ENCODE measurements around the gene DOCK2.

The DOCK2 gene

DNA sequence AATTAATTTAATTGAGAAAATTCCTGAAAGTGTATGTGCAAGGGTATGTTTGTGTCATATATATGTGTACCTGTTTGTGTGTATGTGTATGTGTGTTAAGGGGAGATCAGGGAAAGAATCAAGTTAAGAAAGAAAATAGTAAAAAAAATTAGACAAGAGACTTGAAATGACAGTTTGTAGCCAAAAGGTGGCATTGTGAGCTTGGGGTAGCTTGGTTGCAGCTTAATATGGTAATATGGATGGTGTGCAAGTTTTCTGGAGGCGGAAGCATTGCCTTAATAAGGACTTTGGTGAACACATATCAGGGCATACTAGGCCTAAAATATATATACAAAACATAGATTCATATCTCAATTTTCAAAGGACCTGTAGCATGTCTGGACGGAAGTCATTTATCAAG, 213.3 kb downstream of the DOCK2 start:
- in situ Hi-C loops (cut with MboI; ENCODE audit: low sequenced_read_pairs), result no loop called here

DNA sequence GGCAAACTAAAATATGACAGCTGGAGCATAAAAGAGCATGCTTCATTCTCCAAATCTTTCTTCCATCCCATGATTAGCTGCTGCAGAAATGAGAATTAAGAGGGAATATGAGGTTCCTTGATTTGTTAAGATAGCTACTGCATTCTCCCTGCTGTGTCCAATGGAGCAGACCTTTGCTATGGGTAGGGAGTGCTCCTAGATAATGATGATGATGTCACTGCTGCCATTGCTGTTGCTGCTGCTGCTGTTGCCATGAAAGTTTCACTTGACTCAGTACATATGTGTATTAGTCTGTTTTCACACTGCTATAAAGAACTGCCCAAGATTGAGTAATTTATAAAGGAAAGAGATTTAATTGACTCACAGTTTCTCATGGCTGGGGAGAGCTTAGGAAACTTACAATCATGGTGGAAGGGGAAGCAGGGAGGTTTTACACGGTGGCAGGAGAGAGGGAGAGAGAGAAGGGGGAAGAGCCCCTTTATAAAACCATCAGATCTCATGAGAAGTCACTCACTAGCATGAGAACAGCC, 214.3 kb downstream of the DOCK2 start:
- in situ Hi-C loops (cut with MboI; ENCODE audit: low sequenced_read_pairs), result no loop called here

DNA sequence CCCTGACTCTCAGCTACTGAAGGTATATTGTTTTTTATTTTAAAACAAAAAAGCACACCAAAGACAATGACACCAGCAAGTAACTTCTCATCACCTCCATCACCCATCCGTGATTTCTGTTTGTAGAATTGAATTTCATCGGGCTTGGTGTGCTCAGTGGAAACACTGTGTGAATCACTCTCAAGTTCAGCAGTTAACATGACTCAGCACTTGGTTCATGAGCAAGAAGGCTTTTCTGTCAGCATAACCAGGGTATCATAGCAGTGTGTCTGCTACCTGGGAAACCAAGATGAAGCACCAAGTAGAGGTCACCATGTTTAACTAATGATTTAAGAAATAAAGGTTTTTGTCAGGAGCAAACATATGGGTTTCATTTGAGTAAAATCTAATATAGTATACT, 219.5 kb downstream of the DOCK2 start:
- in situ Hi-C loops (cut with MboI; ENCODE audit: low sequenced_read_pairs), result no loop called here

DNA sequence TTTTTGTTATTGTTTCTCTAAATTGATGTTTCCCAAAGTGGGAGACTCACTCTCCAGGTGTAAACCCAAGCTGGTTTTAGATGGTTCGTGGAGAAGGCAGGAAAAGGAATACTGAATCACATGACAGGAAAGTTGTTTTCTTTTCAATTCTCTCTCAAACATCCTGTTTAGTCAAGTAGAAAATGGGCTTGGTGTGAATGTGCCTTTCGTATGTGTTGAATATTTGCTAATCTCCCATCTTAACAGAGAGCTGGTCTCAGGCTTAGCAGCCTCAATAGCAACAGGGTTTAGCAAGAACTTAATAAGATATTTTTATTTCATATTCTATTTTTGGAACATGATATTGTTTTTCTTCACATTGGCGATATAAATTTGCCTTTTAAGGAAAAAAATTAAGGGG, 223.5 kb downstream of the DOCK2 start:
- in situ Hi-C loops (cut with MboI; ENCODE audit: low sequenced_read_pairs), result no loop called here

DNA sequence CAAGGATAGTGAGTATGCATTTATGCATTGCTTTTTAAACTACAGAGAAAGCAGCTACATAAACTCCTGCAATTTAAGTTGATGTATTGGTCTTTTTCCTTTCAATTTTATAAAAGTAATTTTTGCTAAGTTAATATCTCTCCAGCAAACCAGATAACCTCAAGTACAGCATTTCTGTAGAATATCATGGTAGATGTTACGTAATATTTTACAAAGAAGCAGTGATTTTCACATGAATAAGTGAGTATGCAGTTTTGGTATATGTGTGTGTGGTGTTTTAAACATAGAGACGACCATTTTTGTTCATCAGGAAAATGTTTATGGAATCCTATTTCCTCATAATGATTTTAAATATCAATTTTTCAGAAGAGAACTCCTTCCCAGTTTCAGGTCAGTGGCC, 224.4 kb downstream of the DOCK2 start:
- in situ Hi-C loops (cut with MboI; ENCODE audit: low sequenced_read_pairs), result no loop called here

DNA sequence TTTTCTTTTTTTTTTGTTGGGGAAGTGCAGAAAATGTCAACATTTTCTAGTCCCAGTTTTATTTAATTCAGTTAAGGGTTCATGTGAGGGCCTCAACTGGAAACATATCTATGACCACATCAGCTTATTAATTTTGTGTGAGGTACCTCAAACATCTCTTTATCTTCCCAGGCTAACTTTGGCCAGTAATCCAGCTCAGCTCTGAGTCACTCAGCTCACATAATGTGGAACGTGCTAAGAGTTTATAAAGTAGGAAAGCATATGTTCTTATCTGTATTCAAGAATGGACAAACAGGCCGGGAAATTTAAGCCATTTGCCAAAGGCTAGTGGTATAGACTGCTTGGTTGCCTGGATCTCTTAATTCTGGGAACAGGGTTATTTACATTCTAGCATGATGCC, 224.9 kb downstream of the DOCK2 start:
- in situ Hi-C loops (cut with MboI; ENCODE audit: low sequenced_read_pairs), result no loop called here

DNA sequence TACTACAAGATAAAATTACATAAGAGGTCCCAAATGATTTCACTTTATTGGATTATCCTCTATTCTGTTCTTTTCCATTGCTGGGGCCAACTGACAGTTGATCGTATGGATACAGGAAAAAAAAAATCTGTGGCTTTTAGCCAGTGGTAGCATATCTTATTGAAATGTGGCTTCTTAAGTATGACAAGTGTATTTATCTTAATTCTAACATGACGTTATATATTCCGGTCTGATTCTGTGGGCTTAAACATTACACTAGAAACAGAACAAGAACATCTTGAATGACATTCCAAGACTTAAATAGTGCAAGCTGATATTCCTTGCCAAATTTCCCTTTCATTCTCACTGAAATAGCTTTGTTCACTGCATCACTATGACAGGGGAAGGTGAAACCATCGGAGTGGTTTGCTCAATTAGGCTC, 225.3 kb downstream of the DOCK2 start:
- in situ Hi-C loops (cut with MboI; ENCODE audit: low sequenced_read_pairs), result no loop called here

DNA sequence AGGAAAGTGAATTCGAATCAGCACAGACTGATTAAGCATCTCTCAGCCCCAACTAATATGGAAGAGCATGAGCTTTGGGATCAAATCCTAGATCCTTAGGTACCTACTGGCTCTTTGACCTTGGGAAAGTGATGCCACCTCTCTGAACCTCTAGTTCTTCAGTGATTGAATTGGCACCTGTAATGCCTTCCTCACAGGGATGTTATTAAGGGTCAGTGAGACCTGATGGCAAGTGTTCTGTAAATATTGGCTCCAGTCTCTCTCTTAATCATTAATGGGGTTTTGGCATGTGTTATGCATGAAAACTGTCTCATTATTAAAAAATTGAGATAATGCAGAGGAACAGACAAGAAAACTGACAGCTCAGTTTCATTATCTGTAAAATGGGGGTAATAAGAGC, 227.4 kb downstream of the DOCK2 start:
- in situ Hi-C loops (cut with MboI; ENCODE audit: low sequenced_read_pairs), result no loop called here

DNA sequence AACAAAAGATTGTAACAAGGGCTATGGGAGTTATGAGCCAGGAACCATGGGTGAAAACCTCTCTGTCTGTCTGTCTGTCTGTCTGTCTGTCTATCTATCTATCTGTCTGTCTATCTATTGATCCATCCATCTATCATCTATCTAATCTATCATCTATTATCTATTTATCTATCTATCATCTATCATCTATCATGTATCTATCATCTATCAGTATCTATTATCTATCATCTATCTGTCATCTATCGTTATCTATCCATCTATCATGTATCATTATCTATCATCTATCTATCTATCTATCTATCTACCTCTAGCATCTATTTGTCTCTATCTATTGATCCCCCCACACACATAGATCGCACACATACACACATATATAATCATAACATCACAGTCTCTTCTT, 230.3 kb downstream of the DOCK2 start:
- in situ Hi-C loops (cut with MboI; ENCODE audit: low sequenced_read_pairs), result no loop called here

DNA sequence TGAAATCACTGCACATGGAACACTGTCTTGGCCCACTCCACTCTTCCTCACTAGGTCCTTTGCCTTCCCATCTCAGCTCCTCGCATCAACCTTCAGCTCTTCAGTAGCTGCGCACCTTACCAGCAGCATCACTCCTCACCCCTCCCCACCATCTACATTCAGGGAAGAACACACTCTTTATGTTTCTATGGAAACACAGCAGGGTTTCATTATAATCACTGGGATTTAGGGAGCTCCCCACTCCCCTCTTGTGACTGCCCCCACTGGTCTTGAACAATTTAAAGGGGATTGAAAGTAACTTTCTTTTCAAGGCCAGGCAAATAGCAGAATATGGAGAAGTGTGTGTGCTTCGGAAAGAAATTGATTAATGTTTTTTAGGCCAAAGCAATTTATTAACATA, 232.0 kb downstream of the DOCK2 start:
- in situ Hi-C loops (cut with MboI; ENCODE audit: low sequenced_read_pairs), result no loop called here

DNA sequence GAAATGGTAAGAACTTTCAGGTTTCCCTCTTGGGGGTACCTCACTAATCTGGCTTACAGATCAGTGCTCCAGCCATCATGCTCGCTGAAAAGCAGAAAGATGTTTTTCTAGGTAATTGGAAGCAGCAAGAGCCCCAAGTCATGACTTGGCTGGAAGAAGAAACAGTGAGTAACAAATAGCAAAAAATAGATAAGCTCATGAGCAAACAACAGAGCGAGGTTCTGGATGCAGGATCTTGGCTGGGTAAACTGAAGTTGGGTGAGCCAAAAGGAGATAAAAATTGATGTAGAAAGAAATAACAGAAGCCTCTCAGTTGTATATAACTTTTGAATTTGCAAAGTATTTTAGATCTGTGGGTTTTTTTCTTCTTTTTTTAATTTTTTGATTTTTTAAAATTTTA, 233.1 kb downstream of the DOCK2 start:
- in situ Hi-C loops (cut with MboI; ENCODE audit: low sequenced_read_pairs), result no loop called here

DNA sequence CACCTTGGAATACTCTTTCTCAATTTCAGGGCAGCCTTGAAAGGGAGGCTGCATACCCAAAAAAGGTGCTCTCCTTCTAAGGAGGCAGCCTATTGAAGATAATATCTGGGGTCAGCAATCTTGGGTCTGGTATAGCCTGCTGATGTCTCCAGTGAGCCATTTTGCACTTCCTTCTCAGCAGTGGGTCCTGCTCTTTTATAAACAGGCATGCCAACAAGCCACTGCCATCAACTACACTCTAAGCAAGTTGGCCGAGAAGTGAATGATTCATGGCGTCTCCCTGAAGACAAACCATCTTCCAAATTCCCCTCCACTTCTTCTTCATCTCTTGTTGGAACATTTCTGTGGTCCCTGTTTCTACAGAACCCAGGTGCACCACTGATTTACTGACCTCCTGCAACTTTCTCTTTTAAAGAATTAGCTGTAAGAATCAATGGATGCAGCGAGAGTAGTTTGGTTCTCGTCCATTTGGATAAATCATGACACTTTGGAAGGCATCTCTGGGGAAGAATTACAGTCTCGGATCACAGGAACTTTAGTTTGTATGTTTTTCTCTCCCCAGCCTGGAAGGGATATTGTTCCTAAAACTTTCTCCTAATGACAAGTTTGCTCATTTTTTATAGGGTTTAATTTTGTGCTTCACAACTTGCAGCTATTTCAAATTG, 234.9 kb downstream of the DOCK2 start:
- in situ Hi-C loops (cut with MboI; ENCODE audit: low sequenced_read_pairs), result no loop called here

DNA sequence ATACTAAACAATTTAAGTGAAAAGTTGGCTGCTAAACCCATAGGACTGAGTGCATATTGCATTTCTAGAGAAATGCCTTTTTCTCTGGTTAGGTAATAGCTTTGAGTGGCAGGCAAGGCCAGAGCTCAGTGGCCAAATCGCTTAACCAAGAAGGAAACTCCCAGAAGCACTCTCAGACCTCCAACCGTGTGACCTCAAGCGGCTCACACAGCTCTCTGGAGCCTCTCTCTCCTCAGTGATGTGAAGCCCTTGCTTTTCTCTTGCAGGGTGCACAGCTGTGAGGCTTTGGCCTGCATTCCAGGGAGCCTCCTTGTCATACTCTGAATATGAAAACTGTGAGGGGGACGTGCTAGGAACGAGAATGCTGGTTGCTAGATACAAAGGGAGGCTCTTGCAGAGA, 236.6 kb downstream of the DOCK2 start:
- in situ Hi-C loops (cut with MboI; ENCODE audit: low sequenced_read_pairs), result no loop called here

DNA sequence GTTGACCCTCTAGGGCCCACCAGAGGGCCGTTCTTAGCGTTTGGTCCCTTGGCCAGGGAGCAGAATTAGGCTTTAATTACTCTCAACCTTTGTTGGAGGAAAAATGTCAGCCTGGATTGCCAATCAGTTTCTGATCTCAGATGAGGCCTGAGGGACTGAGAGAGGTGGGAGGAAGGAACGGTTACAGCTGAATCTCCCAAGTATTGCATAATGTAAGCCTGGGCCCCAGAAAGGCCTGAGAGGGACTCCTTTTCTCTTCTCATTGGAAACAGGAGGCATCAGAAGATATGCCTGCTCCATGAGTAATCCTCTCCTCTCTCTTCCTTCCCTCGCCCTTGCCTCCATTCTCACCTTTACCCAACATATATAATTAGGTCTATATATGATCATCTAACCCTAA, 237.5 kb downstream of the DOCK2 start:
- in situ Hi-C loops (cut with MboI; ENCODE audit: low sequenced_read_pairs), result no loop called here

DNA sequence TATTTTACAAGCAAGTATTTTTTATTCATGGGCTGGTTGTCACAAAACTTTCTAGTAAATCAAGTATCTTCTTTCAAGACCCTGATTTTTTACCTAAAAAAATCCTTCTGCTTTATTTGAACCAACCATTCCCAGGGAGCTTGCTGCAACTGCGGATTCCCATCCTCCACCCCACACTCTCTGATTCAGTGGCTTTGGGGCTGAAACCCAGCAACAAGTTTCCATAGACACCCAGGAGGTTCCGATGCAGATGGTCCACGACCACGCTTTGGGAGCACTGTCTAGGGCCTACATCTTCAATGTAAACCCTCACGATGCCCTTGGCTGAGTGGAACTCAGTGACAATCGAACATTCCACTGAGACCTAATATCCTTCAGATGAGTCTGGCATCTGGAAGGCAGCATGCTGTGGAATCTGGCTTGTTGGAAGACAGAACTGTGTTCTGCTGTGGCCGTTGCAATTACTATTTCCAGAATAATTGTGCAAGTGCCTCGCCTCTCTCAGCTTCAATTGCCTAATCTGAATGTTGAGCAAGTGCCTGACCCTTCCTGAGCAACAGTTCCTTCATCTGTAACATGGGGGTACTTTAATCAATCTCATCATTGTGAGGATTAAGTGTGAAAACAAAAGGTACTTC, 238.1 kb downstream of the DOCK2 start:
- in situ Hi-C loops (cut with MboI; ENCODE audit: low sequenced_read_pairs), result no loop called here

DNA sequence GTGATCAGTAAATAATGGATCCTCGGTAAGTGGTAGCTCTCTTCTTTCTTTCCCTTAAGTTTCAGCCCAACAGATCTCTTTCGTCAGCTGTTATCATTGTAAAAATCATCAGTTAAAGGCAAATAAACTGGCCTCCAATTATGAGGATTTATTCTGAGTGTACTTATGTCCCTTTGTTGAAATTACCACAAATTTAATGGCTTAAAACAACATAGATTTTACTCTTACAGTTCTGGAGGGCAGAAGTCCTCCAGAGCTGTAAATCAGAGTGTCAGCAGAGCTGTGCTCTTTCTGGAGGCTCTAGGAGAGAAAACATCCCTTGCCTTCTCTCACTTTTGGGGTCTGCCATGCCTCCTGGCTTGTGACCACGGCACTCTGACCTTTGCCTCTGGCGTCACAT, 238.7 kb downstream of the DOCK2 start:
- in situ Hi-C loops (cut with MboI; ENCODE audit: low sequenced_read_pairs), result no loop called here

DNA sequence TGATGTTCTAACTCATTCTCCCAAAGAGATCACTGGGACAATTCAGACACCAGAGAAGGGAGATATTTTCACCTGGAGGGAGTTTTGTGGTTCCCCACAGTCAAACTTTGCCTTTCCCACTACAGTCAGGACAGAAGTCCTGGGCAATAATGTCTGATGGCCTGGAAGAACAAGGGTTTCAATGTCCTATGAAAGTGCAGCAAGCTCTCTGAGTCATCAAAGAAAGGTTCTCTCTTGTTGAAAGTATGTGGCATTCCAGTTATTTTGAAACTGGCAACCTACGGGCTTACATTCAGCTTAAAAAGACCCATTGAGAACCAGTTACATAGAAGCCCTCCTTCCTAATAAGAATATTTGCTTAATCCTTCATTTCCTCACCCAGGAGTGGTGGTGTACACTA, 239.3 kb downstream of the DOCK2 start:
- in situ Hi-C loops (cut with MboI; ENCODE audit: low sequenced_read_pairs), result no loop called here

DNA sequence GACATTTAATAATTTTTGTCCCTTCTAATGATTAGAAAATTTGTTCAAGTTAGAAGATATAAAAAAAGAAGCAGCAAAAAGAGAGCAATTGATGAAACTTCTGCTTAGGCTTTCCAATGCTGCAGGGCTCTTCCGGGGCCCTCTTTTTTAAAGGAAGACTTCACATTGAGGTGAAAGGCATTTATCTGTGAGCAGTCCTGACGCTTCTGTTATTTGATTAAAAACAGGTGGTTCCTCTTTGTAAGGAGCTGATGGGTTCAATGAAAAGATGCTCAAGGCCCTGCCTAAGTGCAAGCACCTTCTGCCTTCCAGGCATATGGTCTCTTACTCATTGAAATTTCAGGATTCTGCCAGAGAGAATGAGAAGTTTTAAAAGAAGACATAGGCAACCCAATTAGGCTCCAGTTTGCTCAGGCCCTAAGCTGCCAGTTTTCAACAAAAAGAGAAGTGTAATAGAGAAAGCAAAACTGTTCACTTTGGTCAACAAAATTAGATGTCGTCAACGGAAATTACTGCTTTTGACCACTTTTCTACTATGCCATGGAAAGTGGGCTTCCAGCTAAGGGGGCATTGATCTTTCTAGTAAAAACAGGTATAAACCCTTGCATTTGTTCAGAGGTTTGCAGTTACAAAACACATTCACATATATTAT, 243.1 kb downstream of the DOCK2 start:
- in situ Hi-C loops (cut with MboI; ENCODE audit: low sequenced_read_pairs), result no loop called here

DNA sequence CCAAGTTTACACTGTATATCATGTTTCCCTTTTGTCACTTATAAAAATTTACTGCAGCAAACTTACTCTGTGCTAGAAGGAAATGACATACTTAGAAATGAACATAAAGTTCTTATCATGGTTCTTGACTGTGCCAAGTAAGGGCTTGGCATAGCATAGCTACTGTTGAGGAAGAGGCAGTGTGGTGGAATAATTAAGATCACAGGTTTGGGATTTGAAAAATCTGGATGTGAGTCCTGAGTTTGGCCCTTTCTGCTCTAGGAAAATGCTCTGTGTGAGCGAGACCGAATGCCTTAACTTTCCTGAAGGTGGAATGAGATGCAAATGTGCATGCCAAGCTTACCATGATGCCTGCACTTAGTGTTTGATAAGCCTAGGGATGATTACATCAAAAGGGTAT, 243.7 kb downstream of the DOCK2 start:
- in situ Hi-C loops (cut with MboI; ENCODE audit: low sequenced_read_pairs), result no loop called here

DNA sequence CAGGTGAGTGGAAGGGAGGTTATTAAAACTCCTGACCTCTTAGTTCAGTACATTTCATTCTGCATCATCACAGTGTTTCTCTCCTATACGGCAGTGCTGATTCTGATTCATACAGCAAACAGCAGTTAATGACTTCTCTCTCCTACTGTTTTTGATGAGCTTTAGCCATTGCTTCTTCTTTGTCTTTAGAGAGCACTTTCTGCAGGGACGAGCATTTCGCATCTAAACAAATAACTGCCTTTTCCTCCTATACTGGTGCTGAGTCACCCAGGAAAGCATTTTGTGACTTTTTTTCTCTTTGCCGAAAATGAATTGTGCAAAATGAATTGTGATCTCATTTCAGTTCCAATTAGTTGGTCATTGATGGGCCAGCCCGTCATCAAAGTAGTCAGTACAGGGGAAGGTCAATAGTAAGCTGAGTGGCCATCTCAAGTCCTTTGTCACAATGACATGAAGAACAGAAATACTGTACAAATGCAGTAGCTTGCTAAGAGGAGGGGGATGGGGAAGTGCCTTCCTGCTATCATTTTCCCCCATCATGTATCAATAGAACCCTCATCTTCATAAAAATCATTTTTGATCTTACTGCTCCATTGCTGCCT, 244.7 kb downstream of the DOCK2 start:
- in situ Hi-C loops (cut with MboI; ENCODE audit: low sequenced_read_pairs), result no loop called here

DNA sequence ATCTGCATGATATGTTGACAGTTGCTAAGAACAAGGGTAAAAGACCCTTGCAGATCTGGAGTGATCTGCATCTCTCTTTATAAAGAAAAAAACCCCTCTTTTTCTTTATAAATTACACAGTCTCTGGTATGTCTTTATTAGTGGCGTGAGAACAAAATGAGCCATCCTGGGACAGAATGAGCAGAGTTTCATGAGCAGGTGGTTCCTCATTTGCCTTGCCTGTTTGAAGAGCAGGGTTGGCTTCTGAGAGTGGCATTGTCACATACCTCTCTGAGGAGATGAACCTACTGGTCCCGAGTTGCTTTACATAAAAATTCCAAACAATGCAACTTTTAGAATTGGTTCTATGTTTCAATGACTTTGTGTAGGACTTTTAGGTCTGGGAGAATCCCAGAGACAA, 249.0 kb downstream of the DOCK2 start:
- in situ Hi-C loops (cut with MboI; ENCODE audit: low sequenced_read_pairs), result no loop called here

DNA sequence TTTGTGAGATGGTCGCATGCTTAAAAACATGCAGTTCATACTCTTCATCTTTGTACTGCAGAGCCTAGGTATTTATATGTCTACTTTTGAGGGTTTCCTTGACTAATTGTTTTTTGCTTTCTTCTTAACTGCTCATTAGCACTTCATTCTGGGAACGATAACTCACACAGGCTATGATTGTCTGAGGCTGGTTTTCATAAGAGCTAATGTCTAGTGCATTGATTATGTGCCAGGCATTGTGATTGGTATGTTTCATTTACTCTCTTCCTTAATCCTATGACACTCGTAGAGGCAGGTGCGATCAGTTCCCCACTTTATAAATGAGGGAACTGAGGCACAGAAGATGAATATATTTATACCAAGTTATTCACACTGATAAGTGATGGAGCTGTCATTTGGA, 249.6 kb downstream of the DOCK2 start:
- in situ Hi-C loops (cut with MboI; ENCODE audit: low sequenced_read_pairs), result no loop called here

Measured in HL-60/S4 treated with retinoic acid at 250 ng/mL for 4 days and 3 days (cell line).